Heart left ventricle (tissue), 13 donors: Measurements from ENCODE around the gene WFS1.

Experiments used
- CTCF ChIP-seq, 12 donors: fragments of 200-600 bp; sonication (generic) in 4 of 12; IDR thresholded peaks; one replicate each; pipeline versions ENCODE4 v1.5.0 to v1.8.0; 2018 to 2022; ENCODE audit warnings: antibody characterized with exemption in 12 of 12, mild to moderate bottlenecking in 5 of 12
- POLR2A ChIP-seq, 2 donors: fragments of 450-650 bp; IDR thresholded peaks; one replicate each; pipeline ENCODE4 v1.6.1; 2017; ENCODE audit warnings: antibody characterized with exemption in 2 of 2, mild to moderate bottlenecking in 2 of 2, moderate library complexity in 2 of 2
- donor health status: ischemic (EF 13 %, LVEDD 7.1; RV severe dilation, severe dysfunction).
- donor health status: DM: no; HTN: yes; CAD: no.
- donor health status: DM: no; HTN: no; CAD: no.
- donor health status: ischemic (EF 25% LVEDD 6.9; RV normal size, moderate dysfunction).
- donor health status: ischemic (EF 25% LVEDD 5.7; RV mildly dilated, moderate dysfunction).
- donor health status: ischemic (EF 35%, LVEDD 5.7; RV mildly dilated, moderate dysfunction).
- donor health status: nonischemic (EF 11% LVEDD 7.7; RV severe dilation, severe dysfunction).
- donor health status: DM: yes; HTN: yes; CAD: no.
- donor health status: PGD.
- donor health status: ischemic (EF 29% LVEDD 5.4; RV normal size, mild dysfunction).
- donor health status: nonischemic (EF 23%, LVEDD 6.1; RV moderate dilation, normal function).

GRCh38 chr4:6252051-6252450 lies 17.6 kb upstream of the WFS1 start:
- TF ChIP-seq CTCF (IDR thresholded peaks at IDR 0.05) (no peak), POLR2A (IDR thresholded peaks at IDR 0.05) (no peak)
